HCT116 (cell line): Measurements from ENCODE around the gene G3BP1.

ENCODE experiments used
- CEBPB ChIP-seq: IDR thresholded peaks from 2 replicates; pipeline ENCODE4 v1.6.1; 2012; ENCODE audit warnings: low read depth
- CTCF ChIP-seq, 3 experiments: fragments of 200-600 bp in 1 of 3; sonication (generic) in 1 of 3; IDR thresholded peaks in 2 of 3; conservative IDR thresholded peaks in 1 of 3; 2 replicates each; pipeline ENCODE4 v1.5.1; 2012 to 2017; ENCODE audit warnings: low read depth in 2 of 3, low read length in 2 of 3, antibody characterized with exemption in 1 of 3, borderline replicate concordance in 1 of 3, control low read depth in 1 of 3, mild to moderate bottlenecking in 1 of 3, mixed read lengths in 1 of 3, mixed run types in 1 of 3, moderate library complexity in 1 of 3; ENCODE audit not compliant: insufficient read depth in 1 of 3
- POLR2A ChIP-seq: IDR thresholded peaks from 2 replicates; pipeline ENCODE4 v1.7.0; 2011; ENCODE audit warnings: borderline replicate concordance; ENCODE audit not compliant: insufficient read depth, insufficient read length; ENCODE audit errors: extremely low read depth

GRCh38 chr5:151739395-151739794 is 32.4 kb upstream of the G3BP1 start:
- TF ChIP-seq CTCF (IDR thresholded peaks at IDR 0.05 in 2 of 3, conservative IDR thresholded peaks at IDR 0.05 in 1 of 3; ENCODE audit: borderline replicate concordance in 1 of 3, insufficient read depth in 1 of 3, low read depth in 2 of 3, low read length in 2 of 3) (no peak), CEBPB (no peak), POLR2A (no peak)
